KMS-11 (cell line): ENCODE measurements around the gene APBA1.
"Not testable (repeated sequence)": the region's sequence is repeated elsewhere in the genome, so short reads cannot be mapped to it uniquely, and the experiment has no call there.

Source experiments
- H2AFZ ChIP-seq: fragments of 200-600 bp; sonication (generic); 2 replicates; pipeline ENCODE4 v1.6.1; 2016; ENCODE audit warnings: antibody characterized with exemption, mixed run types, low read depth
- H3K27ac ChIP-seq: fragments of 200-600 bp; sonication (generic); 2 replicates; pipeline ENCODE4 v1.6.1; 2016; ENCODE audit warnings: mild to moderate bottlenecking, mixed run types
- H3K27me3 ChIP-seq: fragments of 200-600 bp; sonication (generic); 2 replicates; pipeline ENCODE4 v1.6.1; 2017; ENCODE audit warnings: mild to moderate bottlenecking, low read depth, mixed run types, moderate library complexity; ENCODE audit not compliant: insufficient read depth
- H3K36me3 ChIP-seq: fragments of 200-600 bp; sonication (generic); 2 replicates; pipeline ENCODE4 v1.6.1; 2017; ENCODE audit warnings: mild to moderate bottlenecking, mixed run types; ENCODE audit not compliant: insufficient read depth
- H3K4me1 ChIP-seq: fragments of 200-600 bp; sonication (generic); 2 replicates; pipeline ENCODE4 v1.6.1; 2016; ENCODE audit warnings: mild to moderate bottlenecking, low read depth, mixed run types; ENCODE audit not compliant: poor library complexity, severe bottlenecking
- H3K4me2 ChIP-seq: fragments of 200-600 bp; sonication (generic); 2 replicates; pipeline ENCODE4 v1.7.0; 2016; ENCODE audit warnings: mild to moderate bottlenecking, mixed run types
- H3K4me3 ChIP-seq: fragments of 200-600 bp; sonication (generic); IDR thresholded peaks from 2 replicates; pipeline ENCODE4 v1.6.1; 2017; ENCODE audit warnings: low read depth, low read length, mixed read lengths; ENCODE audit not compliant: insufficient read depth
- H3K79me2 ChIP-seq: fragments of 200-600 bp; sonication (generic); 2 replicates; pipeline ENCODE4 v1.6.1; 2016; ENCODE audit warnings: low read depth, mixed run types; ENCODE audit not compliant: insufficient read depth
- H3K9ac ChIP-seq: fragments of 200-600 bp; sonication (generic); 2 replicates; pipeline ENCODE4 v1.6.1; 2016; ENCODE audit warnings: mild to moderate bottlenecking, mixed run types
- H4K20me1 ChIP-seq: fragments of 200-600 bp; sonication (generic); 2 replicates; pipeline ENCODE4 v1.6.1; 2016; ENCODE audit warnings: mild to moderate bottlenecking, mixed run types; ENCODE audit not compliant: insufficient read depth
- CTCF ChIP-seq: fragments of 200-600 bp; sonication (generic); conservative IDR thresholded peaks from 2 replicates; pipeline ENCODE4 v1.6.1; 2017; ENCODE audit warnings: low read depth, mild to moderate bottlenecking, antibody characterized with exemption, low read length, moderate library complexity, mixed read lengths

Gene APBA1

GRCh38 chr9:69444791-69445190 lies 227.4 kb downstream of the APBA1 start:
- H3K27me3 ChIP-seq, result no peaks in the 10 kb centered on the region
- H3K36me3 ChIP-seq, result no peaks in the 10 kb centered on the region
- H3K4me2 ChIP-seq, result no peak overlapping the region
- H3K27ac ChIP-seq, result no peak overlapping the region
- no peaks in the 10 kb centered on the region for H4K20me1 ChIP-seq
- no peak for TF ChIP-seq CTCF
- no peaks in the 10 kb centered on the region for H3K4me1 ChIP-seq
- no peak overlapping the region for H2AFZ ChIP-seq
- no peak overlapping the region for H3K4me3 ChIP-seq
- H3K79me2 ChIP-seq, result no peaks in the 10 kb centered on the region
- no peak overlapping the region for H3K9ac ChIP-seq

GRCh38 chr9:69444021-69444420 lies 228.2 kb downstream of the APBA1 start:
- Histone ChIP-seq H3K4me2 (no peak overlapping the region), H3K27ac (no peak overlapping the region), H3K4me3 (no peak overlapping the region)

GRCh38 chr9:69443178-69443577 lies 229.0 kb downstream of the APBA1 start:
- Histone ChIP-seq H3K4me2 (no peak overlapping the region), H3K4me3 (no peak overlapping the region), H4K20me1 (no peaks in the 10 kb centered on the region), H3K27ac (no peak overlapping the region), H3K4me1 (no peaks in the 10 kb centered on the region), H3K27me3 (no peaks in the 10 kb centered on the region), H3K79me2 (no peaks in the 10 kb centered on the region), H3K36me3 (no peaks in the 10 kb centered on the region), H2AFZ (no peak overlapping the region), H3K9ac (no peak overlapping the region)
- TF ChIP-seq CTCF, result no peak

More at GRCh38 chr9:69444021-69444420, 228.2 kb downstream of the APBA1 start:
- no peak for TF ChIP-seq CTCF
- Histone ChIP-seq H3K27me3 (no peaks in the 10 kb centered on the region), H2AFZ (no peak overlapping the region), H3K36me3 (no peaks in the 10 kb centered on the region), H4K20me1 (no peaks in the 10 kb centered on the region), H3K79me2 (no peaks in the 10 kb centered on the region), H3K4me1 (no peaks in the 10 kb centered on the region), H3K9ac (no peak overlapping the region)

GRCh38 chr9:69442486-69442885 lies 229.7 kb downstream of the APBA1 start:
- Histone ChIP-seq H4K20me1 (no peaks in the 10 kb centered on the region), H3K27ac (no peak overlapping the region), H3K79me2 (no peaks in the 10 kb centered on the region), H3K9ac (no peak overlapping the region), H3K36me3 (no peaks in the 10 kb centered on the region), H2AFZ (no peak overlapping the region), H3K27me3 (no peaks in the 10 kb centered on the region), H3K4me1 (no peaks in the 10 kb centered on the region), H3K4me3 (no peak overlapping the region), H3K4me2 (no peak overlapping the region)
- no peak for TF ChIP-seq CTCF

GRCh38 chr9:69440254-69440955 lies 231.8 kb downstream of the APBA1 start:
- not testable (repeated sequence) for H4K20me1 ChIP-seq, H3K4me2 ChIP-seq, H3K4me1 ChIP-seq, H3K4me3 ChIP-seq, H3K27me3 ChIP-seq, H3K36me3 ChIP-seq, H2AFZ ChIP-seq, H3K9ac ChIP-seq, H3K27ac ChIP-seq, H3K79me2 ChIP-seq

GRCh38 chr9:69439654-69440053 lies 232.5 kb downstream of the APBA1 start:
- H2AFZ ChIP-seq, H3K27ac ChIP-seq, H3K4me3 ChIP-seq, H3K36me3 ChIP-seq, H3K79me2 ChIP-seq, H3K4me1 ChIP-seq, H3K9ac ChIP-seq, H4K20me1 ChIP-seq, H3K27me3 ChIP-seq, H3K4me2 ChIP-seq: not testable (repeated sequence)
